Measurements from ENCODE around the gene NAALADL2. TPM values are rescaled to one million over a fixed set of nuclear protein-coding genes. Genes with fewer than 3 reads are reported as not detected.

NAALADL2 gene
- total and polyA plus RNA-seq, 2 experiments from 2014 or later = 3.4 to 15.3 TPM

DNA sequence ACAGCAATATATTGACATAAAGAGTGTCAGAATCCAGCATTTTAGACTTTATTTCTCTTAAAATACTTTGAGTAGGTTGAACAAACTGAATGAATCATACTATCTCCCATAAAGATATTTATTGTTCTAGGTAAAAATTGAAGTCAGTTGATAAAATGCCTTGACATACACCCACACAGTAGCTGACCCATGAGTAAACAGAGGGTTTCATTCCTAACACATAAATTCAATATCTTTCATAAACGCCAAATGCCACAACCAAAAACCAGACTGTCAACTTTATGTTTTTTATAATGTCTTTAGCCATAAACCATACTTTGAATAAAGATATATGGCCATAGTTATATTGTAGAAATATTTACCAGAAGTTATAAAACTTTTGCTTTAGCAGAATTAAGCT lies 742.4 kb downstream of the NAALADL2 start:
- no peaks in the 10 kb centered on the region for H4K20me1 ChIP-seq (ENCODE audit: insufficient read depth, poor library complexity, severe bottlenecking)
- H3K27ac ChIP-seq = no peak overlapping the region
- no peaks in the 10 kb centered on the region for H3K9me3 ChIP-seq (ENCODE audit: low read depth)
- no peaks in the 10 kb centered on the region for H3K79me2 ChIP-seq
- H3K36me3 ChIP-seq (replicated peaks; ENCODE audit: insufficient read depth, low read depth) = no peaks in the 10 kb centered on the region
- no peak overlapping the region for H3K4me3 ChIP-seq
- no peaks in the 10 kb centered on the region for H3K27me3 ChIP-seq
- no peak for DNase-seq (ENCODE audit: low spot score)
- no peaks in the 10 kb centered on the region for H3K9me2 ChIP-seq (replicated peaks; ENCODE audit: insufficient read depth)
- no peaks in the 10 kb centered on the region for H3K4me1 ChIP-seq (ENCODE audit: insufficient read depth)
- no peak for TF ChIP-seq EZH2phosphoT487 (IDR thresholded peaks at IDR 0.05; ENCODE audit: low read depth, severe bottlenecking, unreplicated experiment)
- no peak for TF ChIP-seq CTCF (IDR thresholded peaks at IDR 0.05; ENCODE audit: poor library complexity)
- no peak for TF ChIP-seq EZH2 (IDR thresholded peaks at IDR 0.05; ENCODE audit: borderline replicate concordance)
- no peak overlapping the region for H3K4me2 ChIP-seq
- no peak overlapping the region for H2AFZ ChIP-seq
- WGBS (ENCODE audit: low lambda C conversion rate, missing lambda C conversion rate) = 77% methylated on average over 1 of the region's 1 CpG

- no peak overlapping the region for H3K4me3 ChIP-seq
- H3K27me3 ChIP-seq = no peaks in the 10 kb centered on the region
- H3K27ac ChIP-seq = no peak overlapping the region
- H3K9me2 ChIP-seq (replicated peaks; ENCODE audit: insufficient read depth) = no peaks in the 10 kb centered on the region
- whole genome bisulfite sequencing (ENCODE audit: low lambda C conversion rate, missing lambda C conversion rate) = 70% methylated on average over 2 of the region's 2 CpGs
- no peak for TF ChIP-seq EZH2 (IDR thresholded peaks at IDR 0.05; ENCODE audit: borderline replicate concordance)
- TF ChIP-seq CTCF (IDR thresholded peaks at IDR 0.05; ENCODE audit: poor library complexity) = no peak
- TF ChIP-seq EZH2phosphoT487 (IDR thresholded peaks at IDR 0.05; ENCODE audit: low read depth, severe bottlenecking, unreplicated experiment) = no peak
- H3K4me2 ChIP-seq = no peak overlapping the region
- no peaks in the 10 kb centered on the region for H3K9me3 ChIP-seq (ENCODE audit: low read depth)
- DNase-seq (ENCODE audit: low spot score) = no peak
- no peaks in the 10 kb centered on the region for H3K4me1 ChIP-seq (ENCODE audit: insufficient read depth)
- no peaks in the 10 kb centered on the region for H4K20me1 ChIP-seq (ENCODE audit: insufficient read depth, poor library complexity, severe bottlenecking)
- no peaks in the 10 kb centered on the region for H3K36me3 ChIP-seq (replicated peaks; ENCODE audit: insufficient read depth, low read depth)
- no peak overlapping the region for H2AFZ ChIP-seq
- H3K79me2 ChIP-seq = no peaks in the 10 kb centered on the region
These were observed 746.7 kb downstream of the NAALADL2 start for GRCh38 chr3:175605851-175606250.

GRCh38 chr3:175606650-175607318 lies 747.6 kb downstream of the NAALADL2 start:
- H3K4me2 ChIP-seq = no peak overlapping the region
- H3K27ac ChIP-seq = no peak overlapping the region
- H3K9me3 ChIP-seq (ENCODE audit: low read depth) = no peaks in the 10 kb centered on the region
- no peaks in the 10 kb centered on the region for H4K20me1 ChIP-seq (ENCODE audit: insufficient read depth, poor library complexity, severe bottlenecking)
- 93% methylated on average over 1 of the region's 1 CpG for whole genome bisulfite sequencing (ENCODE audit: low lambda C conversion rate, missing lambda C conversion rate)
- H3K79me2 ChIP-seq = no peaks in the 10 kb centered on the region
- no peaks in the 10 kb centered on the region for H3K9me2 ChIP-seq (replicated peaks; ENCODE audit: insufficient read depth)
- no peaks in the 10 kb centered on the region for H3K27me3 ChIP-seq
- H2AFZ ChIP-seq = no peak overlapping the region
- DNase-seq (ENCODE audit: low spot score) = no peak
- no peaks in the 10 kb centered on the region for H3K4me1 ChIP-seq (ENCODE audit: insufficient read depth)
- no peak for TF ChIP-seq CTCF (IDR thresholded peaks at IDR 0.05; ENCODE audit: poor library complexity)
- no peak for TF ChIP-seq EZH2phosphoT487 (IDR thresholded peaks at IDR 0.05; ENCODE audit: low read depth, severe bottlenecking, unreplicated experiment)
- TF ChIP-seq EZH2 (IDR thresholded peaks at IDR 0.05; ENCODE audit: borderline replicate concordance) = no peak
- H3K36me3 ChIP-seq (replicated peaks; ENCODE audit: insufficient read depth, low read depth) = no peaks in the 10 kb centered on the region
- no peak overlapping the region for H3K4me3 ChIP-seq

Data from hepatocyte (in vitro differentiated cells).